ENCODE data around the gene LRRN2. TPM values are rescaled to one million over a fixed set of nuclear protein-coding genes. Genes with fewer than 3 reads are reported as not detected.

The LRRN2 gene
- total RNA-seq, 2 donors from 2014 or later, result 11.4 to 16.2 TPM

DNA sequence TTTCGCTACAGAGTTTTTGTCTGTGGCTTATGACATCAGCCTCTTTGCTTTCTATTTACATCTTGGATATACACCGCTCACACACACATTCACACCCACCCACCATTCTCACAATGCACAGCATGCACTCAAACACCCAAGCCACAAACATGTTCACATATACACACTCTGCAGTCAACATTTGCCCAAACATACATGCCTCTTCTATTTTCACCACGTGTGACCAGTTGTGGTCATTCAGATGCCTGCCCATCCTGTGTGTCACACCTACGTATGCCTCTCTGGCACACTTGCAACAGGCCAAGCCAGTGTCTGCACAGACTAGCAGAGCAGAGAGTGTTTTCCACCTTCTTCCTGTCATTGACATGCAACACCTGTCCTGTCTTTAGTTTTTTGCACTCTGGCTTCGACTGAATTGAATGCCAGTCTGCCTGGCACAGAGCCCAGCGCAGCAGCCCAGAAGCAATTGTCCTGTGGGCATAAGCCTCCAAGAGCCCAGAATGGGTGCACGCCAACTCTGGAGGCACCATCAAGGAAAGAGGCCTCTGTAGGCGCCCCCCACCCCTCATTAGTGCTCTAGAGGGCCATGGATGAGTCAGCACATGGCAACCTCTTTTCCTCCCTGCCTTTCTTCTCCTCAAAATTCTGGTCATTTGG lies 37.7 kb upstream of the LRRN2 start:
- H3K27ac Mint-ChIP-seq, result no peak overlapping the region
- TF ChIP-seq, protein P1, sequence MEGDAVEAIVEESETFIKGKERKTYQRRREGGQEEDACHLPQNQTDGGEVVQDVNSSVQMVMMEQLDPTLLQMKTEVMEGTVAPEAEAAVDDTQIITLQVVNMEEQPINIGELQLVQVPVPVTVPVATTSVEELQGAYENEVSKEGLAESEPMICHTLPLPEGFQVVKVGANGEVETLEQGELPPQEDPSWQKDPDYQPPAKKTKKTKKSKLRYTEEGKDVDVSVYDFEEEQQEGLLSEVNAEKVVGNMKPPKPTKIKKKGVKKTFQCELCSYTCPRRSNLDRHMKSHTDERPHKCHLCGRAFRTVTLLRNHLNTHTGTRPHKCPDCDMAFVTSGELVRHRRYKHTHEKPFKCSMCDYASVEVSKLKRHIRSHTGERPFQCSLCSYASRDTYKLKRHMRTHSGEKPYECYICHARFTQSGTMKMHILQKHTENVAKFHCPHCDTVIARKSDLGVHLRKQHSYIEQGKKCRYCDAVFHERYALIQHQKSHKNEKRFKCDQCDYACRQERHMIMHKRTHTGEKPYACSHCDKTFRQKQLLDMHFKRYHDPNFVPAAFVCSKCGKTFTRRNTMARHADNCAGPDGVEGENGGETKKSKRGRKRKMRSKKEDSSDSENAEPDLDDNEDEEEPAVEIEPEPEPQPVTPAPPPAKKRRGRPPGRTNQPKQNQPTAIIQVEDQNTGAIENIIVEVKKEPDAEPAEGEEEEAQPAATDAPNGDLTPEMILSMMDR (conservative IDR thresholded peaks at IDR 0.05), result no peak
- no peak overlapping the region for H3K27ac ChIP-seq (ENCODE audit: low read depth, low read length)
- 93 to 96% methylated on average over 4 to 8 of the region's 8 CpGs for WGBS, 2 experiments (ENCODE audit: insufficient coverage in 1 of 2, insufficient read length in 1 of 2)
- H3K4me3 Mint-ChIP-seq, result no peak overlapping the region
- H3K9me3 Mint-ChIP-seq, result peaks cover 2% of the 10 kb centered on the region
- no peaks in the 10 kb centered on the region for H3K27me3 ChIP-seq (ENCODE audit: control insufficient read depth, insufficient read depth, low read length, poor library complexity, severe bottlenecking)
- H3K9ac ChIP-seq (ENCODE audit: extremely low read depth, low read length, poor library complexity, severe bottlenecking), result no peak overlapping the region
- H3K4me3 ChIP-seq (ENCODE audit: low read length), result no peak overlapping the region
- no peaks in the 10 kb centered on the region for H3K4me1 ChIP-seq (ENCODE audit: control insufficient read depth, insufficient read depth, low read length)
- no peaks in the 10 kb centered on the region for H3K36me3 ChIP-seq (ENCODE audit: control insufficient read depth, insufficient read depth, low read length)
- DNase-seq, result peak; percentile 34
- no peaks in the 10 kb centered on the region for H3K36me3 Mint-ChIP-seq (ENCODE audit: low read depth)
- no peaks in the 10 kb centered on the region for H3K9me3 ChIP-seq (ENCODE audit: control insufficient read depth, low read length)
- peaks cover 12% of the 10 kb centered on the region for H3K4me1 Mint-ChIP-seq
- H3K27me3 Mint-ChIP-seq (ENCODE audit: insufficient read depth), result peaks cover 4% of the 10 kb centered on the region

DNA sequence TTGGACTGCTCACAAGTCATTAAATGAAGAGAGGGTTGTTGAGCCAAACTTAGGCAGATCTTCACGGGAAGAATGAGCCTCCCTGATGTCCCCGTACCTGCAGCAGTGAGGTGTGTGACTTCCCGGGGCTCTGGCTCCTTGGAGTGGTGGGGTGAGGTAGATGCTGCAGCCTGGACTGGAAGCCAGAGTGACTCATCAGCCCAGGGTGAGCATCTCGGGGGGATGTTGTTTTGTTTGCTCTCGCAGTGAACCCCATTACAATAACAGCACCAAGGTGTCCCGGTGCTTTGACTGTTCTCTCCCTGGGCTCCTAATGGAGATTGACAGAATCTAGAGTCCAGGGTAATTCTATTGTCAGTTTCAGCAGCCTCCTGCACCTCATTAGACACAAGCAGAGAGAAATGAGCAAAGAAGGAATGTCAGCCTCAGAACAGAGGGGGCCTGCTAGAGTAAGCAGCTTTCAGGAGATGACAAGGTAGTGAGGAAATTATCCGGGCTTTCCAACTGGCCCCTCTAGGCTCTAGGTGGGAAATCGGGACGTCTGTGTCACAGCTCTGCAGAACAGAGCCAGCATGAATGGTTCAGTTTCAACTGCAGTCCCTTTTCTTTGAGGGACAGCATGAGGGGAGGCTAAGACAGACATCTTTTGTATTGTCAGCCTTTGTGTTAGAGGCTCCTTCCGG lies 36.0 kb upstream of the LRRN2 start:
- Mint-ChIP-seq H3K27me3 (ENCODE audit: insufficient read depth) (peaks cover 6% of the 10 kb centered on the region), H3K36me3 (ENCODE audit: low read depth) (no peaks in the 10 kb centered on the region), H3K27ac (no peak overlapping the region), H3K9me3 (peaks cover 2% of the 10 kb centered on the region), H3K4me3 (no peak overlapping the region), H3K4me1 (peaks cover 11% of the 10 kb centered on the region)
- Histone ChIP-seq H3K27me3 (ENCODE audit: control insufficient read depth, insufficient read depth, low read length, poor library complexity, severe bottlenecking) (no peaks in the 10 kb centered on the region), H3K4me3 (ENCODE audit: low read length) (no peak overlapping the region), H3K9me3 (ENCODE audit: control insufficient read depth, low read length) (no peaks in the 10 kb centered on the region), H3K4me1 (ENCODE audit: control insufficient read depth, insufficient read depth, low read length) (no peaks in the 10 kb centered on the region), H3K9ac (ENCODE audit: extremely low read depth, low read length, poor library complexity, severe bottlenecking) (no peak overlapping the region), H3K27ac (ENCODE audit: low read depth, low read length) (peak overlapping the region; percentile 82), H3K36me3 (ENCODE audit: control insufficient read depth, insufficient read depth, low read length) (no peaks in the 10 kb centered on the region)
- TF ChIP-seq, protein P1 (conservative IDR thresholded peaks at IDR 0.05), result no peak
- peak; percentile 72 for DNase-seq
- 50 to 77% methylated on average over 8 to 10 of the region's 10 CpGs for WGBS, 2 experiments (ENCODE audit: insufficient coverage in 1 of 2, insufficient read length in 1 of 2)

DNA sequence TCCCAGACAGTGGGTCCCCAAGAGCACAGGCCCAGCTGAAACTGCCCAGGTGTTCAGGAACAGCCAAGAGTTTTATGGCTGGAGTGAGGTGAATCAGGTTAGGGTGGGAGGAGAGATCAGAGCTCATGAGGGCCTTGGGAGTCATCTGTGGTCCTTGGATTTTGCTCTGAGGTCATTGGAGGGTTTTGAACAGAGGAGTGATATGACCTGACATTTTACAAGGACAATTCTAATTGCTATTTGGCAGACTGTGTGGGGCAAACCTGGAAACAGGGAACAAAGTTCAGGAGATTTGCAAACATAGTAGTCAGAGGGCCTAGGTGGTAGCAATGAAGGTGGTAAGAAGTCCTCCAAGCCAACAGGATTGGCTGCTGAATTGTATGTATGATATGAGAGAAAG lies 31.1 kb upstream of the LRRN2 start:
- no peak overlapping the region for H3K9ac ChIP-seq (ENCODE audit: extremely low read depth, low read length, poor library complexity, severe bottlenecking)
- no peaks in the 10 kb centered on the region for H3K27me3 ChIP-seq (ENCODE audit: control insufficient read depth, insufficient read depth, low read length, poor library complexity, severe bottlenecking)
- Mint-ChIP-seq H3K36me3 (ENCODE audit: low read depth) (no peaks in the 10 kb centered on the region), H3K27ac (no peak overlapping the region), H3K9me3 (peaks cover 2% of the 10 kb centered on the region), H3K4me1 (peaks cover 42% of the 10 kb centered on the region), H3K4me3 (no peak overlapping the region), H3K27me3 (ENCODE audit: insufficient read depth) (peaks cover 7% of the 10 kb centered on the region)
- no peaks in the 10 kb centered on the region for H3K9me3 ChIP-seq (ENCODE audit: control insufficient read depth, low read length)
- H3K4me1 ChIP-seq (ENCODE audit: control insufficient read depth, insufficient read depth, low read length), result peaks cover 5% of the 10 kb centered on the region
- no peak overlapping the region for H3K4me3 ChIP-seq (ENCODE audit: low read length)
- TF ChIP-seq, protein P1 (conservative IDR thresholded peaks at IDR 0.05), result no peak
- H3K36me3 ChIP-seq (ENCODE audit: control insufficient read depth, insufficient read depth, low read length), result no peaks in the 10 kb centered on the region
- H3K27ac ChIP-seq (ENCODE audit: low read depth, low read length), result no peak overlapping the region
- peak; percentile 26 for DNase-seq
